Left hindlimb (tissue), 1 donor: Measurements from ENCODE around the gene CD300E.
A peak's percentile ranks its signal among the peaks of the same experiment; 100 is the strongest.
"Not testable (repeated sequence)": the region's sequence is repeated elsewhere in the genome, so short reads cannot be mapped to it uniquely, and the experiment has no call there.

Experiments used
- DNase-seq: peaks from one replicate; pipeline ENCODE4 v3.0.0-alpha.2; 2018

The CD300E gene

DNA sequence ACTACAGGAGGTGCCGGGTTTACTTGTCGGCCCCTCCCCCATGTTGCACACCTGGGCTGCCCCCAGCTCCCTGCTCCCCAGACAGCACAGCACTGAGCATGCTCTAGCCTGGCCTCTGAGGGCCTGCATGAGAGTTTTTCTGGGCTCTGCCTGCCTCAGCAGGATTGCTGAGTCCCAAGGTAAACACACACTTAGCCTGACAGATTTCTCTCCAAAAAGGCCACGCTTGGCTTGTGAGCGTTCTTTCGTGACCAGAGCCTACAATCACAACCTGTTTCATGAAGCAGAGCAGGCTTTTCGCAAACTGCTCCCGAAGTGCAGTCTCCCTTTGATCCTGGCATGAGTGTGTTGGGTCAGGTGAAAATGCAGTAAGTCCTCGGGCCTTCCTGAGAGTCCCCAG is 9.8 kb upstream of the CD300E start:
- DNase-seq = no peak

DNA sequence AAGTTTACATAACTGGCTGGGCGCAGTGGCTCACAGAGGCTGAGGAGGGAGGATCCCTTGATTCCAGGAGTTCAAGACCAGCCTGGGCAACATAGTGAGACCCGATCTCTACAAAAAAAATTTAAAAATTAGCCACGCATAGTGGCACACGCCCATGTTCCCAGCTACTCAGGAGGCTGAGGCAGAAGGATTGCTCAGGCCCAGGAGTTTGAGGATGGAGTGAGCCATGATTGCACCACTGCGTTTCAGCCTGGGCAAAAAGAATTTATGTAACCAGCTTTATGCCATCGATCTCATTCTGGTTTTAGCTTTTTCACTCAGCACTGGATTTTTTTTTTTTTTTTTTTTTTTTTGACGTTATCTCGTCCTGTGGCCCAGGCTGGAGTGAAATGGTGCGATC is 9.1 kb upstream of the CD300E start:
- DNase-seq = no peak

GRCh38 chr17:74631468-74632450 is 8.2 kb upstream of the CD300E start:
- no peak for DNase-seq

- not testable (repeated sequence) for DNase-seq
Measured at GRCh38 chr17:74630251-74630650, 6.7 kb upstream of the CD300E start.

DNA sequence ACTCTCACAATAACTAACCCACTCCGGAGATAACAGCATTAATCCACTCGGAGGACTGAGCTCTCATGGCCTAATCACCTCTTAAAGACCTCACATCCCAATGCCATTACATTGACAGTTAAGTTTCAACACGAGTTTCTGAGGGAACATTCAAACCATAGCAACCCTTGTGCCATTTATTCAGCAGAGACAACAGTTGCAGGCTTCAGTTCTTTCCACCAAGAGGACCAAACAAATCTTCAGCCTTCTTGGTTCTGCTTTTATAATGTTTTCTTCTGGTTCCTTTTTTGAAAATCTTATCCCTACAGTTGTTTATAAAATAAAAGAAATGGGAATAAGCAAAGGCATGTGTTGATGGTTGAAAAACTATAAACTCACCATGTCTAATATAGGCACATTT is 2.1 kb upstream of the CD300E start:
- no peak for DNase-seq

DNA sequence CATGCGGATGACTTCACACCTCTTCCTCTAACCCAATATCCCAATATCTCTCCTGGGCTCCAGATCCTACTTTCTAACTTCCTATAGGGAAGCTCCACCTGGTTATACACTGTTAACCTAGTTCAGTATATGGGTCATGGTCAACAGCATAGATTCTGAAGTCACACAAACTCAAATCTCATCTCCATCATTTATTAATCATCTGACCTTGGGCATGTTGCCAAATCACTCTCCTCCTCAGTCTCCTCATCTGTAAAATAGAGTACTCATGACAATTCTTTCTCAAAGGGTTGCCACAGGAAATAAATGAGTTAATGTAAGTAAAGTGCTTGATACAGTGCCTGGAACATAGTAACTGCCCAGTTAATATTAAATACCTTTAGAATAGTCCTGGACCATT is 593 bp upstream of the CD300E start:
- no peak for DNase-seq

GRCh38 chr17:74619077-74619673 is 4.4 kb downstream of the CD300E start:
- peak; percentile 15 for DNase-seq

- peak; percentile 27 for DNase-seq
Measured at GRCh38 chr17:74618451-74618850, 5.1 kb downstream of the CD300E start.

DNA sequence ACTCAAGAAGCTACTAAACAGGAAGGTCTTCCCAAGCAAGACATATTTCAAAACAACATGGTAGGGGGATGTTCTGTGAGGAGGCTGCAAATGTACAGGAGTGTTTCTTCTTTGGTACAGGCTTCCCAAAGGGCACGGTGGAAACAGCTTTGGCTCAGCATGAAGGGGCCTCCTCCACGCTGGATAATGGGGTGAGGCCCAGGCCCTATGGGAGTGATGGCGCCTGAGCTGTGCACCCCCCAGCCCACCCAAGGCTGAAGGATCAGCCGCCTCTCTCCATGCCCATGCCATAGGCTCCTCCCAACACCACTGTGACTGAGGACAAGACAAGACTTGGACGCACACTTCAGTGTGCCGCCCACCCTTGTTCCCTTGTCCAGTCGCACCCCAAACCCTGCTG is 6.8 kb downstream of the CD300E start:
- DNase-seq = no peak

DNA sequence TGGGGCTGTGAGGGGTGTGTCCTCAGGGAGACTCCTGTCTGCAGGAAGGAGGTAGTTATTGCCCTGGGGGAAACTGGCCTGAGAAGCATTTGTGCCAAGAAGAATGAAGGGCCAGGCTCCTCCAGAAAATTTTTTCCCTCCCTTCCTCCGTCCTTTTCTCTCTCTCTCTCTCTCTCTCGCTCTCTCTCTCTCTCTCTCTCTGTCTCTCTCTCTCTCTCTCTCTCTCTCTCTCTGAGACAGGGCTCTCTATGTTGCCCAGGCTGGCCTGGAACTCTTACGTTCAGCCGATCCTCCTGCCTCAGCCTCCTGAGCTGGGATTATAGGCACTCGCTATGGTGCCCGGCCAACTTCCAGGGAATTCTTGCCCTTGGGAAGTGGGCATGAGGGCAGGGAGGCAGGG is 11.5 kb downstream of the CD300E start:
- no peak for DNase-seq

DNA sequence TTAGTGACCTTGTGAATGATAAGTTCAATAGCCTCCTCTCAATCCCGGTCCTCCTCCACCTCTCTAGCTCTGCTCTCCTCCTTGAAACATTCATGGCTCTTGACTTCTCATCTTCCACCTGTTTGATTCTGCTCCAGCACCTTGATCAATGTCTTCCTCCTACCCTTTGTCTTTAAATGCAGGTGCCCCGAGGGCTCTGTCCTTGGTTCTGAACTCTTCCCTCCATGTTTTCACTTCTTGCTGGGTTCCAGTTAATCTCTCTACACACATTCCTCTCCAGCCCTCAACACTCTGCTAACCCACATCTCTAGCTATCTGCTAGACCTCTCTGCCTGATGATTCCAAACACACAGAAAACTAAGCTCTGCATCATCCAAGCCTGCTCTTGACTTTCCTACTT is 13.4 kb downstream of the CD300E start:
- no peak for DNase-seq

DNA sequence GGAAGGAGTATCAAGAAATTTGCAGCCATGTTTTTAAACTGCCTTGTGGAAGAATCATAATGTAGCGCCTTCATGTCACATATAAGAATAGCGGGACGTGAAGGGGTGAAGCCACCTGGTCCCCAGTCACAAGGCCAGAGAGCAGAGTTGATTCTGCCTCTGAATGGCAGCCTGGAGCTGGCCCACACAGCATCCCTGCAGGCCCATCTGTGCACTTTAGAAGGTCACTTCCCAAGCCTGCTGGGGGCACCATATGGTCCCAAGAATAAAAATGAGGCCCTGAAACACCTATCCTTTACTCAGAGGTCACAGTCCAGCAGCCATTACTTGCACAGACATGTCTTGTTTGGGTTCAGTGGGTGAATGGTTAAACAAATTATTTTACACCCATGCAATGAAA is 15.0 kb downstream of the CD300E start:
- no peak for DNase-seq

DNA sequence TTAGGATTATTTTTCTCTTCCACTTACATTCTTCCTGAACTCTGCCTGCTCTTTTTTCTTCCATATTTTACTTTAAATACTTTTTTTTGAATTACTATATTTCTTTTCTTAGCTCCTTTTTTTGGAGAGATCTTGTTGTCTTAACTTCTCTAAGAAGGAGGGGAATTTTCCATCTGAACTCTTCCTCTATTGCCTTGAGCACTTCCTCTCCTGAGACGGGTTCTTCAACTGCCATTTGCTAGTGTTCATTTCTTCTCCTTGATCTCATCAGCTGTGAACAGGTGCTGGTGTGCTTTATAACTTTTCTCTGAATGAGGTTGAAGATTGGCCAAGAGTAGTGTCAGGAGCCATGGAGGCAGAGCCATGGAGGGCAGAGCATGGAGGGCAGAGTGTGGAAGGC is 16.3 kb downstream of the CD300E start:
- no peak for DNase-seq

- DNase-seq = no peak
Measured at GRCh38 chr17:74606050-74606449, 17.5 kb downstream of the CD300E start.

DNA sequence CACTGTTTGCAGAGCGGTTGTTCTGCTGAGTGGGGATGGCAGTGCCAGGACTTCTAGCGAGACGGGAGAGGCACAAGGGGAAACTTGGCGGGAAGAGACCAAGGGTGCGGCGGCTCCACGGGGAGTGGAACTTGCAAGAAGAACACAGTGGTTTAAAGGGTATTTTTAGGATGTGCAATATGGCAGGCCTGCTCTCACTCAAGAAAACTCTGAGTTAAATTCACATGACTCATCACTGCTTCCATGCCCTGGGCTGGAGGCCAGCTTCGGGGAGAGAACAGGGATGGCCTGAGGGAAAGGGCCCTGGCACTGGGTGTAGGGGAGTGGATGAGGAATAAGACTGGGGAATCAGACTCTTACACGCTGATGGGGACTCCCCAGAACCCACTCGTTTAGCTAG is 18.2 kb downstream of the CD300E start:
- peak; percentile 58 for DNase-seq

- DNase-seq = no peak
Measured at GRCh38 chr17:74604761-74605160, 18.8 kb downstream of the CD300E start.

DNA sequence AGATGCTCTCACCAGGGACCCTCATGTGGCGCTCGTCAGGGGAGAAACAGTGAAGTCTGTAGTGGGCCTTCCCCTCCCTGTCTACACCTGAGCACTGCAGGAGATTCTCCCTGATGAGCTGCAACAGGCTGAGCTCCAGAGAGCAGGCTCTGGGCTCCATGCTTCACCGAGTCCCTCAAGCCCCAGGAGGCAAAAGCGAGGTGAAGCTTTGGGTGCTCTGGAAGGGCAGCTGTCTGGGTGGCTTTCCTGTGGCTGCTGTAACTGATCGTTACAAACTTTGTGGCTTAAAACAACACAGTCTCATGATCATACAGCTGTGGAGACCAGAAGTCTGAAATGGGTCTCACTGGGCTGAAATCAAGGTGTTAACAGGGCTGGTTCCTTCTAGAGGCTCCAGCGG is 19.3 kb downstream of the CD300E start:
- no peak for DNase-seq

- no peak for DNase-seq
Measured at GRCh38 chr17:74603746-74604145, 19.8 kb downstream of the CD300E start.

- no peak for DNase-seq
Measured at GRCh38 chr17:74603037-74603635, 20.4 kb downstream of the CD300E start.

- no peak for DNase-seq
Measured at GRCh38 chr17:74601944-74602572, 21.5 kb downstream of the CD300E start.

DNA sequence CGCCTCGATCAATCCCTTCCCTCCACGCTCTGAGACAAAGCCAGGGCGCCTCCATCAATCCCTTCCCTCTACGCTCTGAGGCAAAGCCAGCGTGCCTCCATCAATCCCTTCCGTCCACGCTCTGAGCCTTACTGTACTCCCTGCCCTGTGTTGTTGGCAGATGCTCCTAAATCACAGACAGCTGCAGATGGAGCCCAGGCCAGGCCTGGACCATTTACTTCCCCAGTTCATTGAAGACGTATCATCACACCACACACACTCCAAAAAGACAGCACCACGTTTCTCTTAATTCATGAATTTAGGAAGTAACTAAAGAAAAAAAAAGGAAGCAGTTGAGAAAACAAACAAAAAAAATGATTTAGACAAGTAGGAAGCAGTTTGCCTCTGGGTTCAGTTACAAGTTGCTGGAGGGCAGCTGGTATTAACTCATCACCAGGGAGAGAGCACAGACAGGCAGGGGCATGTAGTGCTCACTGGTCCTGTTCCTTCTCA is 24.0 kb downstream of the CD300E start:
- no peak for DNase-seq

GRCh38 chr17:74599023-74599399 is 24.5 kb downstream of the CD300E start:
- DNase-seq = no peak

GRCh38 chr17:74598346-74599022 is 25.1 kb downstream of the CD300E start:
- DNase-seq = no peak
